OCI-LY3 (cell line): ENCODE results near the gene ARG2.

Source experiments
- CTCF ChIP-seq: fragments of 200-600, 300-600 bp; sonication (generic); IDR thresholded peaks from 2 replicates; pipeline ENCODE4 v1.5.1; 2014; ENCODE audit warnings: antibody characterized with exemption, low read length, low read depth
- EZH2phosphoT487 ChIP-seq: fragments of 200-600 bp; shearing (Covaris generic); IDR thresholded peaks from 2 replicates; pipeline ENCODE4 v1.6.1; 2018; ENCODE audit warnings: antibody characterized with exemption, mixed run types, low read depth

- TF ChIP-seq CTCF (no peak), EZH2phosphoT487 (no peak)
Observed at GRCh38 chr14:67579636-67580035, 40.1 kb upstream of the ARG2 start.
